IPS-18c (cell line): ENCODE measurements around the gene HSFX3.
A peak's percentile ranks its signal among the peaks of the same experiment; 100 is the strongest.
"Not testable (repeated sequence)": the region's sequence is repeated elsewhere in the genome, so short reads cannot be mapped to it uniquely, and the experiment has no call there.

ENCODE experiments used
- H3K4me3 ChIP-seq: 2 replicates; pipeline ENCODE4 v1.7.0; 2013; ENCODE audit warnings: low read depth, mild to moderate bottlenecking, low read length, moderate library complexity; ENCODE audit not compliant: insufficient read depth
- H3K9me3 ChIP-seq: one replicate; pipeline ENCODE4 v1.6.1; 2013; ENCODE audit warnings: mild to moderate bottlenecking, low read length, moderate library complexity; ENCODE audit not compliant: control insufficient read depth, insufficient read depth

The HSFX3 gene

GRCh38 chrX:149526318-149527033, 23.2 kb downstream of the HSFX3 start:
- not testable (repeated sequence) for H3K4me3 ChIP-seq

GRCh38 chrX:149525903-149526302, 23.8 kb downstream of the HSFX3 start:
- H3K4me3 ChIP-seq, H3K9me3 ChIP-seq: not testable (repeated sequence)

More at GRCh38 chrX:149526318-149527033, 23.2 kb downstream of the HSFX3 start:
- not testable (repeated sequence) for H3K9me3 ChIP-seq

GRCh38 chrX:149525389-149525788, 24.3 kb downstream of the HSFX3 start:
- H3K4me3 ChIP-seq: not testable (repeated sequence)

GRCh38 chrX:149522916-149523315, 26.8 kb downstream of the HSFX3 start:
- no peaks in the 10 kb centered on the region for H3K9me3 ChIP-seq
- H3K4me3 ChIP-seq: no peak overlapping the region

More at GRCh38 chrX:149525389-149525788, 24.3 kb downstream of the HSFX3 start:
- H3K9me3 ChIP-seq: not testable (repeated sequence)

- Histone ChIP-seq H3K4me3 (no peak overlapping the region), H3K9me3 (no peaks in the 10 kb centered on the region)
Observed at GRCh38 chrX:149521438-149521837, 28.3 kb downstream of the HSFX3 start.

GRCh38 chrX:149520636-149521277, 29.0 kb downstream of the HSFX3 start:
- H3K4me3 ChIP-seq, H3K9me3 ChIP-seq: not testable (repeated sequence)

- no peaks in the 10 kb centered on the region for H3K9me3 ChIP-seq
- H3K4me3 ChIP-seq: no peak overlapping the region
Observed at GRCh38 chrX:149518236-149518635, 31.5 kb downstream of the HSFX3 start.

GRCh38 chrX:149517308-149517707, 32.4 kb downstream of the HSFX3 start:
- Histone ChIP-seq H3K4me3 (no peak overlapping the region), H3K9me3 (no peaks in the 10 kb centered on the region)

- no peaks in the 10 kb centered on the region for H3K9me3 ChIP-seq
- no peak overlapping the region for H3K4me3 ChIP-seq
Observed at GRCh38 chrX:149516604-149517003, 33.1 kb downstream of the HSFX3 start.

GRCh38 chrX:149515954-149516602, 33.6 kb downstream of the HSFX3 start:
- no peaks in the 10 kb centered on the region for H3K9me3 ChIP-seq
- no peak overlapping the region for H3K4me3 ChIP-seq

- no peak overlapping the region for H3K4me3 ChIP-seq
Observed at GRCh38 chrX:149513825-149514428, 35.8 kb downstream of the HSFX3 start.

GRCh38 chrX:149512225-149512885, 37.4 kb downstream of the HSFX3 start:
- Histone ChIP-seq H3K9me3 (peaks cover 5% of the 10 kb centered on the region), H3K4me3 (no peak overlapping the region)

More at GRCh38 chrX:149513825-149514428, 35.8 kb downstream of the HSFX3 start:
- no peaks in the 10 kb centered on the region for H3K9me3 ChIP-seq

- Histone ChIP-seq H3K4me3 (no peak overlapping the region; the same call in 1 of the 2 replicates), H3K9me3 (peaks cover 6% of the 10 kb centered on the region)
Observed at GRCh38 chrX:149511081-149511480, 38.6 kb downstream of the HSFX3 start.

- H3K9me3 ChIP-seq: peaks cover 8% of the 10 kb centered on the region
- H3K4me3 ChIP-seq: no peak overlapping the region
Observed at GRCh38 chrX:149510386-149510785, 39.3 kb downstream of the HSFX3 start.

GRCh38 chrX:149508467-149508866, 41.3 kb downstream of the HSFX3 start:
- Histone ChIP-seq H3K4me3 (no peak overlapping the region), H3K9me3 (peaks cover 10% of the 10 kb centered on the region)

GRCh38 chrX:149506349-149506748, 43.4 kb downstream of the HSFX3 start:
- Histone ChIP-seq H3K9me3 (peaks cover 10% of the 10 kb centered on the region), H3K4me3 (no peak overlapping the region)

GRCh38 chrX:149505671-149506070, 44.1 kb downstream of the HSFX3 start:
- H3K9me3 ChIP-seq: peaks cover 10% of the 10 kb centered on the region
- 0 out of 2 replicates have a peak overlapping the region, but pooled peaks have one; percentile 17 for H3K4me3 ChIP-seq
